Medulla oblongata (tissue), 1 donor: Measurements from ENCODE around the gene LRRTM4.
"Not testable (repeated sequence)": the region's sequence is repeated elsewhere in the genome, so short reads cannot be mapped to it uniquely, and the experiment has no call there.

Source experiments
- DNase-seq: peaks from one replicate; pipeline ENCODE4 v3.0.0-alpha.2; 2015; ENCODE audit errors: extremely low spot score

LRRTM4 gene

GRCh38 chr2:76866464-76866863, 655.7 kb downstream of the LRRTM4 start:
- DNase-seq = no peak

GRCh38 chr2:76862901-76863300, 659.3 kb downstream of the LRRTM4 start:
- DNase-seq = no peak

- DNase-seq = no peak
Observed at GRCh38 chr2:76861708-76862107, 660.5 kb downstream of the LRRTM4 start.

GRCh38 chr2:76851000-76851399, 671.2 kb downstream of the LRRTM4 start:
- no peak for DNase-seq

- no peak for DNase-seq
Observed at GRCh38 chr2:76849086-76849485, 673.1 kb downstream of the LRRTM4 start.

GRCh38 chr2:76839826-76840225, 682.4 kb downstream of the LRRTM4 start:
- DNase-seq = no peak

- DNase-seq = no peak
Observed at GRCh38 chr2:76829374-76830234, 692.6 kb downstream of the LRRTM4 start.

- DNase-seq = peak; percentile 6
Observed at GRCh38 chr2:76826691-76827090, 695.5 kb downstream of the LRRTM4 start.

GRCh38 chr2:76825140-76825970, 696.8 kb downstream of the LRRTM4 start:
- no peak for DNase-seq

- DNase-seq = no peak
Observed at GRCh38 chr2:76821731-76822130, 700.4 kb downstream of the LRRTM4 start.

- no peak for DNase-seq
Observed at GRCh38 chr2:76813084-76813483, 709.1 kb downstream of the LRRTM4 start.

GRCh38 chr2:76812156-76812555, 710.0 kb downstream of the LRRTM4 start:
- no peak for DNase-seq

GRCh38 chr2:76809136-76809535, 713.0 kb downstream of the LRRTM4 start:
- no peak for DNase-seq

GRCh38 chr2:76808732-76809131, 713.4 kb downstream of the LRRTM4 start:
- DNase-seq = no peak

- no peak for DNase-seq
Observed at GRCh38 chr2:76793647-76794334, 728.4 kb downstream of the LRRTM4 start.

- not testable (repeated sequence) for DNase-seq
Observed at GRCh38 chr2:76781313-76781712, 740.9 kb downstream of the LRRTM4 start.

GRCh38 chr2:76763276-76763675, 758.9 kb downstream of the LRRTM4 start:
- DNase-seq = no peak

GRCh38 chr2:76760367-76760704, 761.8 kb downstream of the LRRTM4 start:
- no peak for DNase-seq

GRCh38 chr2:76759634-76760366, 762.4 kb downstream of the LRRTM4 start:
- no peak for DNase-seq

GRCh38 chr2:76752506-76752905, 769.7 kb downstream of the LRRTM4 start:
- DNase-seq = no peak

- no peak for DNase-seq
Observed at GRCh38 chr2:76749858-76750257, 772.3 kb downstream of the LRRTM4 start.
